Measurements from ENCODE around the gene SPACA7. TPM values are rescaled to one million over a fixed set of nuclear protein-coding genes. Genes with fewer than 3 reads are reported as not detected.

Gene SPACA7
- total and polyA plus RNA-seq, 12 donors = not detected

DNA sequence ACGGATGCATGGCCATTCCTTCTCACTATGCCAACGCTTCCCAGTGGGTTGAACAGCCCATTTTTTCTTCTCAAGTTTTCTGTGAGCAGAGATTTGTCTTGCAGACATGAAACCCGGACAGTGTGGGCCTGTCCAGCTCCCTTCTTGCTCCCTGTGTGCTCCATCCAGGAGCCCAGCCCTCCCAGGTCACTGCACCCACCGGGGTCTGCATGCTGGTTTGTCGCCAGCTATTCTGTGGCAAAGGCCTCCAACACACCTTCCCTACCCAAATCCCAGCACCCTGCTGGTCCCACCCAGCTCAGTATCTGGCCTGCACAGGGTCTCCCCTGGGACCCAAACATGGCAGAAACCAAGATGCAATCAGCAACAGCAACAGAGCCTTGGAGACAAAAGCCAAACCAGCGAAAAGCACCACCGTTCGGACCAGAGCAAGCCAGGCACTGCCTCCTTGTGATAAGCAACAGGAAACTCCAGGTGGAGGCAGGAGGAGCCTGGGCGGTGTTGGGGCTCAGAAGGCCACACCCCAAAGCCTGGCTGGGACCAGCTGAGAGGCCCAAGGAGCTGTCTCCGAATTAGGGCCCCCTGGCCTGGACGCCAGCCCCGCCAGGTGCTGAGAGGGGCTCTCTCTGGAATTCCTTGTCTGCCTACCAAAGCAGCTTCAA, 12.2 kb upstream of the SPACA7 start:
- 41 to 58% (median 53%) methylated on average over 11 to 12 of the region's 12 CpGs for WGBS, 4 donors
- Histone ChIP-seq H3K4me1 (replicated peaks in 1 of 2) (no peaks in the 10 kb centered on the region), H3K4me3 (no peak overlapping the region), H3K36me3 (replicated peaks in 1 of 2) (no peaks in the 10 kb centered on the region), H3K9me3 (replicated peaks in 1 of 3) (no peaks in the 10 kb centered on the region), H3K27ac (no peak overlapping the region), H3K27me3 (peaks cover 9% of the 10 kb centered on the region)
- intact Hi-C loops (cut with DNase I) = no loop called here
- DNase-seq = no peak
- TF ChIP-seq POLR2A (IDR thresholded peaks at IDR 0.05) = no peak
- TF ChIP-seq, protein P1, sequence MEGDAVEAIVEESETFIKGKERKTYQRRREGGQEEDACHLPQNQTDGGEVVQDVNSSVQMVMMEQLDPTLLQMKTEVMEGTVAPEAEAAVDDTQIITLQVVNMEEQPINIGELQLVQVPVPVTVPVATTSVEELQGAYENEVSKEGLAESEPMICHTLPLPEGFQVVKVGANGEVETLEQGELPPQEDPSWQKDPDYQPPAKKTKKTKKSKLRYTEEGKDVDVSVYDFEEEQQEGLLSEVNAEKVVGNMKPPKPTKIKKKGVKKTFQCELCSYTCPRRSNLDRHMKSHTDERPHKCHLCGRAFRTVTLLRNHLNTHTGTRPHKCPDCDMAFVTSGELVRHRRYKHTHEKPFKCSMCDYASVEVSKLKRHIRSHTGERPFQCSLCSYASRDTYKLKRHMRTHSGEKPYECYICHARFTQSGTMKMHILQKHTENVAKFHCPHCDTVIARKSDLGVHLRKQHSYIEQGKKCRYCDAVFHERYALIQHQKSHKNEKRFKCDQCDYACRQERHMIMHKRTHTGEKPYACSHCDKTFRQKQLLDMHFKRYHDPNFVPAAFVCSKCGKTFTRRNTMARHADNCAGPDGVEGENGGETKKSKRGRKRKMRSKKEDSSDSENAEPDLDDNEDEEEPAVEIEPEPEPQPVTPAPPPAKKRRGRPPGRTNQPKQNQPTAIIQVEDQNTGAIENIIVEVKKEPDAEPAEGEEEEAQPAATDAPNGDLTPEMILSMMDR (IDR thresholded peaks at IDR 0.05) = no peak

DNA sequence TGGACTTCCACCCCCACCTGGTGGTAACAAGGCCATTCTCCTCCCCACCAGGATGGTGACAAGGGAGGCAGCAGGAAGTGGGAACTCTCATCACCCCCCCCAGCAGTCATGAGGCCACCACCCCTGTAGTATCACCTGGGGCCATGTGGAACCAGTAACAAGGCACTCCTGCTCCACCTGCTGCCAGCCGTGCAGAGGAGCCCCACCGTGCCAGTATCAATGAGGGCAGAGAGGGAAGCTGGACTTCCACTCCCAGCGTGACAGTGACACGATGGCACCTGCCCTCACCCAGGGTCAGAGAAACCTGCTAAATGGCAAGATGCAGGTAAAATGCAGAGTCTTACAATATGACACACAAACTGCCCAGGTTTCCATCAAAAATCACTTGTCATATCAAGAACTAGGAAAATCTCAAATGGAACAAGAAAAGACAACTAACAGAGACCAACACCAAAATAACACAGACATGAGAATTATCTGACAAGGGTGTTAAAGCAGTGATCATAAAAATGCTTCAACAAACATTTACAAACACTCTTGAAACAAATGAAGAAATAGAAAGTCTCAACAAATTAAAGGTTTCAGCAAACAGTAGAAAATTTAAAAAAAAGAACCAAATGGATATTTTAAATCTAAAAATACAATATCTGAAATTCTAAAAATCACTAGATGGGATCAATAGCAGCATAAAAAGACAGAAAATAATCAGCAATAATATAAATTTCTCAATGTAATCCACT, 9.1 kb upstream of the SPACA7 start:
- intact Hi-C loops (cut with DNase I) = no loop called here
- Histone ChIP-seq H3K4me1 (replicated peaks in 1 of 2) (no peaks in the 10 kb centered on the region), H3K4me3 (no peak overlapping the region), H3K36me3 (replicated peaks in 1 of 2) (no peaks in the 10 kb centered on the region), H3K27me3 (peaks cover 9% of the 10 kb centered on the region), H3K9me3 (replicated peaks in 1 of 3) (no peaks in the 10 kb centered on the region), H3K27ac (no peak overlapping the region)
- DNase-seq = no peak
- 60 to 76% (median 70%) methylated on average over 4 of the region's 4 CpGs for WGBS, 4 donors
- TF ChIP-seq, protein P1 (IDR thresholded peaks at IDR 0.05) = no peak
- TF ChIP-seq POLR2A (IDR thresholded peaks at IDR 0.05) = no peak

DNA sequence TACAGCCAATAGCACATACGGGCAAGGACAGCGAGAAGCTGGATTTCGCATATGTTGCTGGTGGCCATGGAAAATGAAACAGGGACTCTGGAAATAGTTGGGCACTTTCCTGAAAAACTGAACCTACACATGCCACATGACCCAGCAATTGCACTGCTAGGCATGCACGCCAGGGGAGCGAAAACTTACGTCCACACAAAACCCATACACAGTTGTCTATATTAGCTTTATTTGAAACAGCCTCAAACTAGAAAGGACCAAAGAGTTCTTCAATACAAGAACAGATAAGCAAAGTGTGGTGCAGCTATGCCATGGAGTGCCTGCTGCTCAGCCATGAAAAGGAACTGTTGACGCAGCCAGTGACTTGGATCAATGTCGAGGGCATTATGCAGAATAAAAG, 7.3 kb upstream of the SPACA7 start:
- H3K27me3 ChIP-seq = peaks cover 4% of the 10 kb centered on the region
- intact Hi-C loops (cut with DNase I) = no loop called here
- no peaks in the 10 kb centered on the region for H3K4me1 ChIP-seq (replicated peaks in 1 of 2)
- TF ChIP-seq, protein P1 (IDR thresholded peaks at IDR 0.05) = no peak
- no peak for TF ChIP-seq POLR2A (IDR thresholded peaks at IDR 0.05)
- H3K27ac ChIP-seq = no peak overlapping the region
- H3K4me3 ChIP-seq = no peak overlapping the region
- H3K9me3 ChIP-seq (replicated peaks in 1 of 3) = no peaks in the 10 kb centered on the region
- DNase-seq = no peak
- WGBS, 4 donors = 74 to 91% (median 84%) methylated on average over 8 of the region's 8 CpGs
- no peaks in the 10 kb centered on the region for H3K36me3 ChIP-seq (replicated peaks in 1 of 2)

DNA sequence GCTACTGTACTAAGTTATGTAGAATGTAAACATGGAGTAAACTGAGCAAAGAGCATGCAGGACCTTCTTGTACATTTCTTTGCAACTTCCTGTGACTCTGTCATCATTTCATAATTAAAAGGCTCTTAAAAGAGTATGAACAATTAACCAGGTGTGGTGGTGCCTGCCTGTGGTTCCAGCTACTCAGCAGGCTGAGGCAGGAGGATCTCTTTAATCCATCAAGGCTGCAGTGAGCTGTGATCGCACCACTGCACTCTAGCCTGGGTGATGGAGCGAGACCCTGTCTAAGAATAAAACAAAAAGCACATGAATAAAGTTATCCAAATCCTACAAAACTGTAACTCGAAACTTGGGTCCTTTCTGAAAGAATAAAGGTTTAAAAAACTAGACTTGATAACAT, 5.8 kb upstream of the SPACA7 start:
- H3K36me3 ChIP-seq (replicated peaks in 1 of 2) = no peaks in the 10 kb centered on the region
- 54 to 77% (median 66%) methylated on average over 3 of the region's 3 CpGs for WGBS, 4 donors
- no peak overlapping the region for H3K27ac ChIP-seq
- TF ChIP-seq POLR2A (IDR thresholded peaks at IDR 0.05) = no peak
- TF ChIP-seq, protein P1 (IDR thresholded peaks at IDR 0.05) = no peak
- no peak overlapping the region for H3K4me3 ChIP-seq
- no peak for DNase-seq
- intact Hi-C loops (cut with DNase I) = no loop called here
- H3K4me1 ChIP-seq (replicated peaks in 1 of 2) = no peaks in the 10 kb centered on the region
- no peaks in the 10 kb centered on the region for H3K9me3 ChIP-seq (replicated peaks in 1 of 3)
- no peaks in the 10 kb centered on the region for H3K27me3 ChIP-seq

All from adrenal gland (tissue), 12 donors.